GM18867 (cell line): ENCODE data around the gene LARGE1.
A peak's percentile ranks its signal among the peaks of the same experiment; 100 is the strongest.

Source experiments
- ATAC-seq: cut with Tn5 transposase; IDR thresholded peaks from one replicate; pipeline ENCODE4 v1.9.1; 2021; ENCODE audit warnings: mild to moderate bottlenecking, moderate library complexity; ENCODE audit not compliant: unreplicated experiment

The LARGE1 gene

DNA sequence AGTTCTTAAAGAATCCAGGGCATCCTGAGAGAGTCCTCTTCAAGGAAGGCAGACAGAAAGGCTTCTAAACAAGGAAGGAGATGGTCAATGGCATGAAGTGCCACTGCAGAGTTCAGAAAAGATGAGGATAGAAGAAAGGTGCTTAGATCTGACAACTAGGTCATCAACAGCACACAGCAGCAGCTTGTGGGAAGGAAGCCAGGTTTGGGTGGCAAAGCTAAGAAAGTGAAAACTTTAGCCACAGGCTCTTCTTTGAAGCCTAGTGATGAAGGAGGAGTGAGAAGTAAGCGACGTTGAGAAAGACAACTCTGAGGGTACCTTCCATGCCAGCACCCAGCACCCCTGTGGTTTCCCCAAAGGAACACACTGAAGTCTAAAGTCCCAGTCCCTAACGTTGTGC, 92.0 kb downstream of the LARGE1 start:
- no peak for ATAC-seq

DNA sequence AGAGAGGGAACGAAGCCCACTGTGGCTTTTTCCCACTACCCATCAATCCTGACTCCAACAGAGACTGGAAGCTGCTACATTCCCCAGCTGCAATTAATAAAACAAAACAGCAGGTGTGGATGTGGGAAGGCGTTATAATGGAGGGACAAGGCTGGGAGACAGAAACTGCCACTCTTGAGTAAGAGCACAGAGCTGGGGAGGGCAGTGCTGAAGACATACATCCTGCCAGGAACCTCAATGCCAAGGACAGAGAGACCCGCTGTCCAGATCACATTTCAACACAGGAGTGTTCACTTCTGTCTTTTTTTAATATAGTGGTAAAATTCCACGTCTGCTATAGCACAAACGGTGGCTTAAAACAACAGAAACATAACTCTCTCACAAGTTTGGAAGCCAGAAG, 94.5 kb downstream of the LARGE1 start:
- ATAC-seq: no peak

DNA sequence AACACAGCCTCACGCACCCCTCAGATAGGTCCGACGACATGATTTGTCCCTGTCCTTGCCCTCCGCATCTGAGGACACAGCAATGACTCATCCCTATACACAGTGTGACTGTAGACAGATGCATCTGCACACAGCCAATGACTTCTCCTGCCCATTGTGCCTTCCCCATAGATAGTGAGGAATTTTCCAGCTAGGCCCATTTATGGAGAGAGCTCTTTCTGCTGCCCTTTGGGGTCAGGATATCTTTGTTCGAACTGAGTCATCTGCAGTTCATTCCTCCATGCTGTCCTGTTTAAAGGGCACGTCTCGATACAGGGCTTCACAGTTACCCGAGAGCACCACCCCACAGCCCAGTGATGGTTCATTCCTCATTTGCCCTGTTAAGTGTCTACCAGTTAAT, 96.7 kb downstream of the LARGE1 start:
- ATAC-seq: no peak

DNA sequence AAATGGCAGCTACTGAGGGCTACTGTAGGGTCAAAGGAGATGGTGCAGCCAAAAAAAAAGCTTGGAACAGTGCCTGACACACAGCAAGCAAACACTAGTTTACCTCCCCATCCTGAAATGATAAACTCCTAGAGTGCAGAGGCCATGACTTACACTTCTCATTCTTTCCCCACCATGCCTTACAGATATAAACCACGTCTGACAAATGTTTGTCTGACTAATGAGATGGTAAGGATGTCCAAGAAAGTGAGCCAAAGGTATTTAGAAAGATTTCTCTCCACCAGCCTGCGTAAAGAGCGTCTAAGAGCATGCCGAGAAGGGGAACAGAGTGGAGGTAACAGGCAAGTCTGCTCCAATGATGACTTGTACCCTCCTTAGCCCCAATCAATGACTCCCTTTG, 99.0 kb downstream of the LARGE1 start:
- no peak for ATAC-seq

DNA sequence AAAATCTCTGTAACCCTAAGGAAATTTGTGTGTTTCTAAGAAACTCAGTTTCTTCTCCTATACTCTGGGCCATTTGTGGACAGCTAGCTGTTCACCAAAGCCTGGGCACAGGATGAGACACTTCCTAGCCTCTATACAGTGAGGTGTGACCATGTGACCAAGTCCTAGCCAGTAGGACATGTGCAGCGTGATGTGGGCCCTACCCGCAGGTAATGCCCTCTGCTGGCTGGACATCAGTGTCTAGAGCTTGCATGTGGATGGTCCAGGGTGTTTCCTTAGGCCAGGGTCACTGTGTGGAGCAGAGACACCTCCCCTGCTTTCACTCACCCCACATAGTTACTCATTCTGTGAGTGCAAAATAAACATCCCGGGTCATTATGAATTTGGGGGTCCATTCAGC, 100.5 kb downstream of the LARGE1 start:
- ATAC-seq: no peak

DNA sequence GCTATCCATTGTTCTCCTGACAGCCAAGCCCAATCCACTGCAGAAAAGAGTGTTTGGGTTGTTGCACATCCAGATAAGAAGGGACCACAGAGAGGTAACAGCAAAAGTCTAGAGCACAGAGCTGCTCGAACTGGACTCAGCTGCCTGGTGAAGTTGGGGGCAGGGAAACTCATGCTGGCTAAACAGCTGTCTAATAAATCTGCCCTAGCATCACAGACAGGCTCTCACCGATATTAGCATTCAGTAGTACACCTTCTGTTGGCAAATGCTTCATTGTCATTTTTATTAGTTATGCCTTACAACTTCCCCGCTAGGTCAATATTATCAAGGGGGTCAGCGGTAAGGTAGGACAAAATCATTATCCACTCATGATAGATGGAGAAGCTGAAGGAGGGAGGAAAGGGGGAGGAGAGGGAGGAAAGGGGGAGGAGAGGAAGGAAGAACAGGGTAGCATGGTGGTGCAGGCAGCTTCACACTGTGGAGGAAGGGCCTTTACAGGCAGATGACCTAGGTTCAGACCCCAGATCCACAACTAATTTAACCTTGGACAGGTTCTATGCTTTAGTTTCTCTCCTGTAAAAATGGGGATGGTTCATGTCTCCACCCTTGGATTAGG, 102.7 kb downstream of the LARGE1 start:
- ATAC-seq: no peak

DNA sequence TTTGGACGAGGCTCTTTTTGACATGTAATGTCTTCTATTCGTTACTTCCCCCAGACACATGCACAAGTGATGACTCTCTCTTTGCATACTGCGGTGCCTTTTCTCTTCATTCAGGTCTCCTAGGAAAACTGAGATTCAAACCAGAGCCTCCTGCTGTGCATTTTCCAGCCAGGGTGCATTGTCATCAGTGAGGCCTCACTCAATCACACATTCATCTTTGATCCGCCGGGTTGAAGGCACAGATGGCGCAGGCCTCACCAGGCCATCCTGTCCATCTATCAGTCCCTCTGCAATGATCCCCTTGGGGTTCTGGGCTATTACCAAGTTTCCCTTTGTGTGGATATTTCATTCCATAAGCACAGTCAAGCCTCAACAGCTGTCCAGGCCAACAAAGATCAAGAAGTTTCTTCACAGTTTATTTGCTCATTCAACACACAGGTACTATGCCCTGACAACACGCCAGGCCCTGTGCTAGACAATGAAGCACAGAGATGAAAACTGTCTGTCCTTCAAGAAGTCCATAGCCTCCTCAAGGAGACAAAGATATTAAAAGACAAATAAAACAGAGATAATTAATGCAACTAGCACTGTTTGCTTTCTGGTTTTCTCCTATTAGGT, 107.8 kb downstream of the LARGE1 start:
- ATAC-seq: no peak

DNA sequence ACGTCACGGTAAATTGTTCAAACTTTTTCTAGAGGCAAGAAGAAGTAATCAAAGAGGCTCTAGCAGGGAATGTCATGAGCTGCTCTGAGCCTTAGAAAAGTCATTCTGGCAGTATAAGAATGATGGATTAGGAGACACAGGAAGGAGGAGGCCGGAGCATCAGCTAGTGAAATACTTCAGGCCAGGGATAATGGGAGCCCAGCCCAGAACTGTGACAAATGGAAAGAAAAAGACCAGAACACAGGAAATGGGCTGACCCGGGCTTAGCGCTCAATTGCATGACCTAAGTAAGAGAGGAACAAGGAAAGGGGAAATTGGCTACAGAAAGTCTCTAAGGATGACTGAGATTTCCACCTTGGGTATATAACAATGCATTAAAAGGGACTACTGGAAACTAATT, 108.6 kb downstream of the LARGE1 start:
- no peak for ATAC-seq

DNA sequence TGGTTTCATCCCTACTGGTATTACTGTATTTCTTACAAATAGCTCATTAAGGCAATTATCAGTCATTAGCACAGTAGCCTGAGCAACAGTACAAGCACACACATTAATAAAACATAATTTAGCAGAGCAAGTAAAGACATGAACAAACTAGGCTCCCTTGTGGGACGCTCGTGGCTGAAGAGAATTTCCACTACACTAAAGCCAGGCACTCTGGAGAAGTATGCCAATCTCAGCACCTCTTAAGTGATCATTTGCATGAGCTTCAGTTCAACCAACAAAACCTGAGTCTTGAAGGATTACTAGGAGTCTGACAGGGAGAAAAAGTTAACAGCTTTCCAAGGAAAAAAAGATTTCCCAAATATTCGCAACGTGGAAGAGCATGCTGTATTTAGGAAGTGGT, 109.1 kb downstream of the LARGE1 start:
- no peak for ATAC-seq

DNA sequence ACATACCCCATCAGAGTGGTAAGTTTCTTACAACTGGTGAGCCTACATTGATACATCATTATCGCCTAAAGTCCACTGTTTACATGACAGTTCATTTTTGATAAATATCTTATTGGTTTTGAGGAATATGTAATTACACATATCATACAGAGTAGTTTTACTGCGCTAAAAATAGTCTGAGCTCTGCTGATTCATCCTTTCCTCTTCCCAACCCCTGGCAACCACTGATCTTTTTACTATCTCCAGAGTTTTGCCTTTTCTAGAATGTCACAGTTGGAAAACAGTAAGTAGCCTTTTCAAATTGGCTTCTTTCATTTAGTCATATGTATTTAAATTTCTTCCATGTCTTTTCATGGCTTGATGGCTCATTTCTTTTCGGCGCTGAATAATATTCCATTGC, 112.8 kb downstream of the LARGE1 start:
- no peak for ATAC-seq

DNA sequence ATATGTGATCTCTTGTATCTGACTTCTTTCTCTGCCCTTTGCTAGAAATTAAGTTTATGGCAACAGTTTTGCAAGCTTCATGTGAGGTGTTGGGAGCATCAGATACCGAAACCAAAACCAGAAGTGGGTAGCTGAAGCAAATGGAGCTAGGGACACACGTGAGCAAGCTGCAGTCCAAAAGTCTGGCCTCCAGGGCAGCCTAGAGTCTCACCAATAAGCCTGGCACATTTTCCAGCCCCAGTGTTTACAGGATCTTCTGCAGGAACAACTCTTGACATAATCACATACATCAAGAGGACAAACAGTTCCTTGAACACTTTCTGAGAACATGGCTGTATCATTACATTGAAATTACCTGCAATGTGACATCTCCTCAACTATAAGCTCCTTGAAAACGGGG, 114.1 kb downstream of the LARGE1 start:
- ATAC-seq: peak; percentile 71

DNA sequence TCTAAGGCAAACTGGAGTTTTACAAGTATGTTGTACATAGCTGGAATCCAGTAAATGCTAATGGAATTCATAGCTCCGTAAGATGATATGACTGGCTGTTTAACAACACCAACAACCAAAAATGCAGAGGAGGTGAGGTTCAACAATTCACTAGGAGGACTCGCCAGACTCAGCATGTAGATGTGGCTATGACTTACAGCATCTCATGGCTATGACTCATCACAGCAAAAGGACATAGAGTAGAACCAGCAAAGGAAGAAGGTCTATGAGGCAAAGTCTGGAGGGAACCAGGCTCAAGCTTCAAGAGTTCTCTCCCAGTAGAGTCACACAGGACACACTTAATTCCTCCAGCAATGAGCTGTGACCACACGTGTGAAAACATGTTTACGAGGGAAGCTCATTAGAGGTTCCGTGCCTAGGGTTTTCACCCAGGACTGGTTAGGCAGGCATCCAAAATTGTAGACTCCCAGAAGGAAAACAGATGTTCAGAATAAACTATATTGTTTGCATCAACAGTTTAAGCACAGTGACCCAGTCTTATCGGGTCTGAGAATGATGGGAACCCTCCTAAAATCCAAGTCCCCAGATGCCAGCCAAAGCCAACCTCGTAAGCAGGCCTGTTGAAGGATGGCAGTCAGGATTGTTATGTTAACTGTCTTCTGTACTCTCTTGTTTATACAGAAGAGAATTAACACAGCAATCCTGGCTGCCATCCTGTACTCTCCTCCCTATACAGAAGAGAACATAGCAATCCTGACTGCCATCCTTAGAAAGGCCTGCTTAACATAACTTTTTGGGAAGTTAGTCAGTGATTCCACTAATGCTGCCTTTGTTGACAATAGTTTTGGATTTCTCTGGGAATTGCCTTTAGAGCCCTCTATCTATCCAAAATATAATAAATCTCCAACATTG, 116.6 kb downstream of the LARGE1 start:
- no peak for ATAC-seq

DNA sequence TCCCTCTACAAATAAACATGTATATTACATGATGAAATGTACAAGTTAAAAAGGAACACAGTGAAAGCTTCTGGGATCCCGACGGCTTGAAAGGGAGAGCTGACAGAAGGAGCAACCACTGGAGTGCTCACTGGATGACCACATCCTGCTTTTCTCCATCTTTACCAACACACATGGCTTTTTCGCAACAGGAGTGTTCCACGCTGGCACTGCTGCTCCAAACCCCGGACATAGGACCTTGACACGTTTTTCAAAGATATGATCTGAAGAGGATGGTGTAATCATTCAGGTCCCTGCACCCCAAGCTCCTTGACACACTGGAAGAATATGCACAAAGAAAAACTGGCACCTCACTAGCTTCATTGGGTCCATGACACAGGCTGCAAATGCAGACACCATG, 121.9 kb downstream of the LARGE1 start:
- no peak for ATAC-seq

DNA sequence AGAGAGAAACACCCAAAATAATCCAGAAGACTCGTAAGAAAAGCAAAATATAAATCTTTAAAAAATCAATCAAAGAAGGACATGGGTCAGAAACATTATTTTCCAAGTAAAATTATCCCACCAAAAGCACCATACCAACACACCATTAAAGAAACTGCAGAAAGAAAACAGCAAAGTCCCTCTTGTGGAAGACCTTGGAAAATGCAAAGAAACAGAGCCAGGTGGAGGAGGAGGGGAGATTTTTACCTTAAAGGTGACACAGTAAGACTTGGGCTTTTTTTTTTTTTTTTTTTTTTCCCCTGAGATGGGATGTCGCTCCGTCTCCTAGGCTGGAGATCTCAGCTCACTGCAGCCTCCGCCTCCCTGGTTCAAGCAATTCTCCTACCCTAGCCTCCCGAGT, 123.8 kb downstream of the LARGE1 start:
- ATAC-seq: no peak

DNA sequence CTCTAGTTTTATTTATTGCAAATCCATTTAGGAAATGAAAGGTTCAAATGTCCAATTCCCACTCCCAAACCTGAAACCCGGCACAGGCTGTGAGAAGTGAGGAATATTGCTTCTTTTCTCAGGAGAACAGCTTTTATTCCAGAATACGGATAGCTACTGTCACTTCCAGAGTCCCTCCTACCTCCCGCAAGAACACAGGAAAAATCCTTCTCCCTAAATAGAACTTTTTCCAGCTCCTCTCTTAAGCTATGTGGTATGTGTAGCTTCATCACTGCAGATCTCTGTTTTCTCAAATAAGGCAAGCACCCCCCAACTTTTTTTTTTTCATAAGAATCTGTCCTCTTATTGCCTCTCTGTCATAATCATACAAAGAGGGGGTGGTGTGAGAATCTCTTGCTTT, 126.8 kb downstream of the LARGE1 start:
- no peak for ATAC-seq

DNA sequence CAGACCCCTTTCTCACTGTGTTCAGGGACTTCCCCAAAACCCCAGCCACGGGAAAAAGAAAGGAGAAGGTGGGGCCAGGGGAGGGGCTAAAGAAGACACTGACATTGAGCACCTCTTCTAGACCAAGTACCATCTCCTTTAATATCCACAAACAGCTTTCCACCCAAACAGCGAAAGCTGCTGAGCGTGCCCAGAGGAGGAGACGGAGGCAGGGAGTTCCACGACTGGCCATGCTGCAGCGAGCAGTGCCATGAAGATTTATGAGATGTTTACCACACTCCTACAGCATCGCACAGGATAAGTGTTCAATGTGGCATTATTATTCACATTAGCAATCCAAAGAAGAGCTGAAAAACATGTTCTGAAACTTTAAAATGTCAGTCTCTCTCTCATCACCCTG, 127.4 kb downstream of the LARGE1 start:
- no peak for ATAC-seq

DNA sequence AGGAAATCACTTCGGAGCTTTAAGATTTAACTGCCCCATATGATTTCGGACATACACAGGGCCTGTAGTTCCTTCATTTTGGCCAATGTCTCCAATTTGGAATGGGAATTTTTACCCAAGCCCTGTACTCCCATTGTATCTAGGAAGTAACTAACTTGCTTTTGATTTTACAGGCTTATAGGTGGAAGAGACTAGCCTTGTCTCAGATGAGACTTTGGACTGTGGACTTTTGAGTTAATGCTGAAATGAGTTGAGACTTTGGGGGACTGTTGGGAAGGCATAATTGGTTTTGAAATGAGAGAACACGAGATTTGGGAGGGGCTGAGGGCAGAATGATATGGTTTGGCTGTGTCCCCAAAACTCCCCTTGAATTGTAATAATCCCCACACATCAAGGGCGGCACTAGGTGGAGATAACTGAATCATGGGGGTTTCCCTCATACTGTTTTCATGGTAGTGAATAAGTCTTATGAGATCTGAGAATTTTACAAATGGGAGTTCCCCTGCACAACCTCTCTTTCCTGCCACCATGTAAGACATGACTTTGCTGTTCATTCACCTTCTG, 130.5 kb downstream of the LARGE1 start:
- ATAC-seq: no peak

DNA sequence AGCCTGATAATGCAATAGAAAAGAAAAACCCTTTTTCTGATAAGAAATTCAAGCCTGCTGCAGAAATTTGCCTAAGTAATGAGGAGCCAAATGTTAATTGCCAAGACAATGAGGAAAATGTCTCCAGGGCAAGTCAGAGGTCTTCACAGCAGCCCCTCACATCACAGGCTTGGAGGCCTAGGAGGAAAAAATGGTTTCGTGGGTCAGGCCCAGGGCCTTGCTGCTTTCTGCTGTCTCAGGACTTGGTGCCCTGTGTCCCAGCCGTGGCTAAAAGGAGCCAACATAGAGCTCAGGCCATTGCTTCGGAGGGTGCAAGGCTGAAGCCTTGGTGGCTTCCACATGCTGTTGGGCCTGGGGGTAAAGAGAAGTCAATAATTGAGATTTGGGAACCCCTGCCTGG, 131.3 kb downstream of the LARGE1 start:
- ATAC-seq: no peak

DNA sequence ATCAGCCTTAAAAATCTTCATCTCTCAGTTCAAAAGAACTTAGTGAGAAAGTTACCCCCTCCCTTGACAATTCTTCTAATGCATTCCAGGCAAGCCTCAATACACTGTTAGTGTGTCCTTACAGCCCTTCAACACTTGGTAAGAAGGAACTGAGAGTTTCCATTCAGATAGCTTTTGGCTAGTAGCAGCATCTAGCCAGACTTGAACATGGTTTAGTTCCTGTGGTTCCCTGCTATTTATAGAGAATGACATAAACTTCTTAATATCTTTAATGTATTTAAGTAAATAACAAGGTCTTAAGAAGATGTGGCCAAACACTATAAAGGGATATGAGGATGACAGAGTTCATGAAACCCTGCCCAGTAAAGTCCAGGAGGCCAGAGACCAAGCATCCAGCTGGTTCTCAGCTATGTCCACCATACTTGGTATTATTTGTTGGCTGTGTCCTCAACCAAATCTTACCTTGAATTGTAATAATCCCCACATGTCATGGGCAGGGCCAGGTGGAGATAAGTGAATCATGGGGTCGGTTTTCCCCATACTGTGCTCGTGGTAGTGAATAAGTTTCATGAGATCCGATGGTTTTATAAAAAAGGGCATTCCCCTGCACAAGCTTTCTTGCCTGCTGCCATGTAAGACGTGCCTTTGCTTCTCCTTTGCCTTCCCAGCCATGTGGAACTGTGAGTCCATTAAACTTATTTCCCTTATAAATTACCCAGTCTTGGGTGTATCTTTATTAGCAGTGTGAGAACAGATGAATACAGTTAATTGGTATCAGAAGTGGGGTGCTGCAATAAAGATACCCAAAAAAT, 132.4 kb downstream of the LARGE1 start:
- ATAC-seq: peak; percentile 66

DNA sequence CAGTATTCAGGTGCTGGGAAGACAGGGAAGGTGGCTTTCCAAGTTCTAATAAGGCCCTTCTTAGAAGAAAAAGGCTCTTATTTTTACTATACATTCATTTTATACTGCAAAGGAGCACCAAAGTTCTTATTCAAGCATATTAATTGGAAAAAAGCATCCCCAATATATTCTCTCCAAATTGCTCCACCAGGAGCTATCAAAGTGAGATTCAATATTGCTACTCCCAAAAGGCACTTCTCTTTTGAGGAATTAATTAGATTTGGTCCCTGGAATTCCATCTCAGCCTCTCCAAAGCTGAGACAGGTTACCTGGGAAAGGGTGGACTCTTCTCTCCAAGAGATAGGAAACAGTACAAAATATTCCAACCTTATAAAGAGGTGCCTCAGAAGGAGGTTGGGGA, 134.1 kb downstream of the LARGE1 start:
- ATAC-seq: no peak
